ENCODE data around the gene MIEF2. TPM values are rescaled to one million over a fixed set of nuclear protein-coding genes. Genes with fewer than 3 reads are reported as not detected.

MIEF2 gene
- total RNA-seq, 1 donor from 2014 or later, result 18.4 TPM

GRCh38 chr17:18263885-18264682 is 3.6 kb downstream of the MIEF2 start:
- H3K9me3 ChIP-seq, result no peaks in the 10 kb centered on the region
- peaks cover 3 to 35% of the 10 kb centered on the region in 2 donors for H3K36me3 ChIP-seq
- TF ChIP-seq CTCF (IDR thresholded peaks at IDR 0.05) (no peak), POLR2A (IDR thresholded peaks at IDR 0.05) (no peak), POLR2AphosphoS5 (IDR thresholded peaks at IDR 0.05; ENCODE audit: insufficient read depth in 1 of 2, low read depth in 1 of 2) (no peak)
- no peak overlapping the region for H3K27ac ChIP-seq
- DNase-seq (ENCODE audit: extremely low spot score in 2 of 2), result no peak
- H3K4me3 ChIP-seq, result no peak overlapping the region
- peaks cover 33% of the 10 kb centered on the region for H3K4me1 ChIP-seq
- no peaks in the 10 kb centered on the region for H3K27me3 ChIP-seq
- intact Hi-C loops (cut with DNase I), result no loop called here

GRCh38 chr17:18267366-18267765 is 6.9 kb downstream of the MIEF2 start:
- TF ChIP-seq CTCF (IDR thresholded peaks at IDR 0.05), result no peak
- no peak for TF ChIP-seq POLR2A (IDR thresholded peaks at IDR 0.05)
- peaks cover 3 to 35% of the 10 kb centered on the region in 2 donors for H3K36me3 ChIP-seq

GRCh38 chr17:18267927-18268711 is 7.7 kb downstream of the MIEF2 start:
- Histone ChIP-seq H3K9me3 (no peaks in the 10 kb centered on the region), H3K4me1 (no peaks in the 10 kb centered on the region), H3K27me3 (no peaks in the 10 kb centered on the region), H3K4me3 (no peak overlapping the region), H3K27ac (no peak overlapping the region), H3K36me3 (peaks cover 3 to 30% of the 10 kb centered on the region in 2 donors)
- DNase-seq (ENCODE audit: extremely low spot score in 2 of 2), result no peak
- TF ChIP-seq POLR2AphosphoS5 (IDR thresholded peaks at IDR 0.05; ENCODE audit: insufficient read depth in 1 of 2, low read depth in 1 of 2), result no peak
- TF ChIP-seq CTCF (IDR thresholded peaks at IDR 0.05), result no peak
- no peak for TF ChIP-seq POLR2A (IDR thresholded peaks at IDR 0.05)
- intact Hi-C loops (cut with DNase I), result no loop called here

More at GRCh38 chr17:18267366-18267765, 6.9 kb downstream of the MIEF2 start:
- no peak for DNase-seq (ENCODE audit: extremely low spot score in 2 of 2)
- H3K27ac ChIP-seq, result no peak overlapping the region
- H3K27me3 ChIP-seq, result no peaks in the 10 kb centered on the region
- H3K9me3 ChIP-seq, result no peaks in the 10 kb centered on the region
- intact Hi-C loops (cut with DNase I), result no loop called here
- H3K4me3 ChIP-seq, result no peak overlapping the region
- peaks cover 6% of the 10 kb centered on the region for H3K4me1 ChIP-seq

GRCh38 chr17:18270046-18270931 is 9.8 kb downstream of the MIEF2 start:
- no peak for DNase-seq (ENCODE audit: extremely low spot score in 2 of 2)
- no peak for TF ChIP-seq POLR2A (IDR thresholded peaks at IDR 0.05)
- no peak for TF ChIP-seq CTCF (IDR thresholded peaks at IDR 0.05)
- no peak for TF ChIP-seq POLR2AphosphoS5 (IDR thresholded peaks at IDR 0.05; ENCODE audit: insufficient read depth in 1 of 2, low read depth in 1 of 2)
- Histone ChIP-seq H3K27ac (no peak overlapping the region), H3K4me1 (no peaks in the 10 kb centered on the region), H3K27me3 (no peaks in the 10 kb centered on the region), H3K4me3 (no peak overlapping the region), H3K9me3 (no peaks in the 10 kb centered on the region), H3K36me3 (peaks cover 0 to 25% of the 10 kb centered on the region in 2 donors)
- intact Hi-C loops (cut with DNase I), result no loop called here
